T-helper 2 cell treated with Interferon-gamma antibody and Interleukin-4, amounts not matched to agents 5 μg/mL and 100 μg/mL, for 36 hours (primary cell): ENCODE data around the gene EPHB6.

Source experiments
- DNase-seq: peaks from one replicate; pipeline ENCODE4 v3.0.0; 2021; ENCODE audit warnings: low spot score
- H3K27ac Mint-ChIP-seq: one replicate; pipeline ENCODE4 v1.8.0; 2021; ENCODE audit warnings: mild to moderate bottlenecking, mixed read lengths
- H3K27me3 Mint-ChIP-seq: one replicate; pipeline ENCODE4 v1.8.0; 2021; ENCODE audit warnings: low read depth, mixed read lengths
- H3K36me3 Mint-ChIP-seq: one replicate; pipeline ENCODE4 v1.8.0; 2021; ENCODE audit warnings: low read depth, mixed read lengths
- H3K4me1 Mint-ChIP-seq: one replicate; pipeline ENCODE4 v1.8.0; 2021; ENCODE audit warnings: low read depth, mixed read lengths
- H3K4me3 Mint-ChIP-seq: one replicate; pipeline ENCODE4 v1.8.0; 2022; ENCODE audit warnings: mild to moderate bottlenecking, moderate library complexity, mixed read lengths
- H3K9me3 Mint-ChIP-seq: one replicate; pipeline ENCODE4 v1.8.0; 2021; ENCODE audit warnings: mixed read lengths

The EPHB6 gene

GRCh38 chr7:142883571-142884285, 28.9 kb downstream of the EPHB6 start:
- no peaks in the 10 kb centered on the region for H3K4me1 Mint-ChIP-seq
- H3K36me3 Mint-ChIP-seq = no peaks in the 10 kb centered on the region
- peaks cover 10% of the 10 kb centered on the region for H3K27me3 Mint-ChIP-seq
- DNase-seq = no peak
- H3K4me3 Mint-ChIP-seq = no peak overlapping the region
- no peak overlapping the region for H3K27ac Mint-ChIP-seq
- H3K9me3 Mint-ChIP-seq = no peaks in the 10 kb centered on the region

- no peaks in the 10 kb centered on the region for H3K36me3 Mint-ChIP-seq
- H3K4me1 Mint-ChIP-seq = no peaks in the 10 kb centered on the region
- H3K27me3 Mint-ChIP-seq = peaks cover 8% of the 10 kb centered on the region
- no peak overlapping the region for H3K4me3 Mint-ChIP-seq
- no peaks in the 10 kb centered on the region for H3K9me3 Mint-ChIP-seq
- DNase-seq = no peak
- no peak overlapping the region for H3K27ac Mint-ChIP-seq
These were observed 29.4 kb downstream of the EPHB6 start for GRCh38 chr7:142884286-142884640.

- no peak for DNase-seq
- H3K9me3 Mint-ChIP-seq = no peaks in the 10 kb centered on the region
- H3K27me3 Mint-ChIP-seq = no peaks in the 10 kb centered on the region
- no peak within 1 kb of the TSS for H3K4me3 Mint-ChIP-seq
- H3K27ac Mint-ChIP-seq = no peak within 1 kb of the TSS
- H3K4me1 Mint-ChIP-seq = no peaks in the 10 kb centered on the region
- H3K36me3 Mint-ChIP-seq = no peaks in the 10 kb centered on the region
These were observed 30.7 kb downstream of the EPHB6 start, which contains the start of gene TRPV6 for GRCh38 chr7:142885311-142886230. Gene TRPV6 (minus strand): TSS chr7:142885745.

- H3K9me3 Mint-ChIP-seq = no peaks in the 10 kb centered on the region
- H3K36me3 Mint-ChIP-seq = no peaks in the 10 kb centered on the region
- no peaks in the 10 kb centered on the region for H3K27me3 Mint-ChIP-seq
- no peak overlapping the region for H3K4me3 Mint-ChIP-seq
- H3K4me1 Mint-ChIP-seq = no peaks in the 10 kb centered on the region
- DNase-seq = no peak
- no peak overlapping the region for H3K27ac Mint-ChIP-seq
These were observed 32.0 kb downstream of the EPHB6 start for GRCh38 chr7:142886866-142887265.

- H3K27ac Mint-ChIP-seq = no peak overlapping the region
- no peaks in the 10 kb centered on the region for H3K9me3 Mint-ChIP-seq
- no peaks in the 10 kb centered on the region for H3K27me3 Mint-ChIP-seq
- no peak overlapping the region for H3K4me3 Mint-ChIP-seq
- H3K36me3 Mint-ChIP-seq = no peaks in the 10 kb centered on the region
- no peaks in the 10 kb centered on the region for H3K4me1 Mint-ChIP-seq
- no peak for DNase-seq
These were observed 32.6 kb downstream of the EPHB6 start for GRCh38 chr7:142887282-142888015.

GRCh38 chr7:142889816-142890215, 34.9 kb downstream of the EPHB6 start:
- no peak overlapping the region for H3K27ac Mint-ChIP-seq
- H3K9me3 Mint-ChIP-seq = no peaks in the 10 kb centered on the region
- H3K27me3 Mint-ChIP-seq = no peaks in the 10 kb centered on the region
- H3K4me1 Mint-ChIP-seq = no peaks in the 10 kb centered on the region
- H3K4me3 Mint-ChIP-seq = no peak overlapping the region
- no peaks in the 10 kb centered on the region for H3K36me3 Mint-ChIP-seq
- DNase-seq = no peak

- no peaks in the 10 kb centered on the region for H3K4me1 Mint-ChIP-seq
- H3K4me3 Mint-ChIP-seq = no peak overlapping the region
- no peak overlapping the region for H3K27ac Mint-ChIP-seq
- H3K9me3 Mint-ChIP-seq = no peaks in the 10 kb centered on the region
- no peaks in the 10 kb centered on the region for H3K36me3 Mint-ChIP-seq
- peaks cover 2% of the 10 kb centered on the region for H3K27me3 Mint-ChIP-seq
- no peak for DNase-seq
These were observed 36.1 kb downstream of the EPHB6 start for GRCh38 chr7:142890874-142891485.

GRCh38 chr7:142891490-142892082, 36.7 kb downstream of the EPHB6 start:
- H3K4me3 Mint-ChIP-seq = no peak overlapping the region

GRCh38 chr7:142892951-142893350, 38.1 kb downstream of the EPHB6 start:
- H3K36me3 Mint-ChIP-seq = no peaks in the 10 kb centered on the region
- peaks cover 8% of the 10 kb centered on the region for H3K27me3 Mint-ChIP-seq
- no peak for DNase-seq
- H3K9me3 Mint-ChIP-seq = no peaks in the 10 kb centered on the region
- no peak overlapping the region for H3K4me3 Mint-ChIP-seq
- no peak overlapping the region for H3K27ac Mint-ChIP-seq
- no peaks in the 10 kb centered on the region for H3K4me1 Mint-ChIP-seq

More at GRCh38 chr7:142891490-142892082, 36.7 kb downstream of the EPHB6 start:
- Mint-ChIP-seq H3K4me1 (no peaks in the 10 kb centered on the region), H3K27ac (no peak overlapping the region), H3K36me3 (no peaks in the 10 kb centered on the region), H3K9me3 (no peaks in the 10 kb centered on the region), H3K27me3 (peaks cover 8% of the 10 kb centered on the region)
- no peak for DNase-seq

GRCh38 chr7:142894112-142894984, 39.5 kb downstream of the EPHB6 start:
- H3K4me1 Mint-ChIP-seq = no peaks in the 10 kb centered on the region
- H3K4me3 Mint-ChIP-seq = no peak overlapping the region
- H3K9me3 Mint-ChIP-seq = no peaks in the 10 kb centered on the region
- H3K27me3 Mint-ChIP-seq = peaks cover 8% of the 10 kb centered on the region
- no peak for DNase-seq
- no peak overlapping the region for H3K27ac Mint-ChIP-seq
- H3K36me3 Mint-ChIP-seq = no peaks in the 10 kb centered on the region

- H3K9me3 Mint-ChIP-seq = no peaks in the 10 kb centered on the region
- H3K27me3 Mint-ChIP-seq = peaks cover 12% of the 10 kb centered on the region
- no peak for DNase-seq
- no peak overlapping the region for H3K4me3 Mint-ChIP-seq
- no peak overlapping the region for H3K27ac Mint-ChIP-seq
- no peaks in the 10 kb centered on the region for H3K36me3 Mint-ChIP-seq
- no peaks in the 10 kb centered on the region for H3K4me1 Mint-ChIP-seq
These were observed 40.2 kb downstream of the EPHB6 start for GRCh38 chr7:142894985-142895593.

GRCh38 chr7:142896151-142896550, 41.3 kb downstream of the EPHB6 start:
- Mint-ChIP-seq H3K27me3 (peaks cover 12% of the 10 kb centered on the region), H3K27ac (no peak overlapping the region), H3K9me3 (no peaks in the 10 kb centered on the region), H3K4me1 (no peaks in the 10 kb centered on the region), H3K4me3 (no peak overlapping the region), H3K36me3 (no peaks in the 10 kb centered on the region)
- DNase-seq = no peak
